Hepatocyte (in vitro differentiated cells): ENCODE measurements around the gene MYO3A. TPM values are rescaled to one million over a fixed set of nuclear protein-coding genes. Genes with fewer than 3 reads are reported as not detected.
"Not testable (repeated sequence)": the region's sequence is repeated elsewhere in the genome, so short reads cannot be mapped to it uniquely, and the experiment has no call there.

Experiments used
- DNase-seq: peaks from one replicate; pipeline ENCODE4 v3.0.0-alpha.2; 2016; ENCODE audit warnings: low spot score
- H2AFZ ChIP-seq: fragments of 200-600 bp; sonication (generic); 2 replicates; pipeline ENCODE4 v1.6.0; 2016; ENCODE audit warnings: antibody characterized with exemption, mild to moderate bottlenecking
- H3K27ac ChIP-seq: fragments of 200-600 bp; sonication (generic); 2 replicates; pipeline ENCODE4 v1.5.1; 2016; ENCODE audit warnings: mild to moderate bottlenecking
- H3K27me3 ChIP-seq: fragments of 200-600 bp; sonication (generic); 2 replicates; pipeline ENCODE4 v1.6.1; 2016
- H3K36me3 ChIP-seq: fragments of 200-600 bp; sonication (generic); replicated peaks from 2 replicates; pipeline ENCODE4 v1.5.1; 2016; ENCODE audit warnings: low read depth; ENCODE audit not compliant: insufficient read depth
- H3K4me1 ChIP-seq: fragments of 200-600 bp; sonication (generic); 2 replicates; pipeline ENCODE4 v1.5.1; 2016; ENCODE audit warnings: mild to moderate bottlenecking, moderate library complexity; ENCODE audit not compliant: insufficient read depth
- H3K4me2 ChIP-seq: fragments of 200-600 bp; sonication (generic); 2 replicates; pipeline ENCODE4 v1.6.0; 2016
- H3K4me3 ChIP-seq: fragments of 200-600 bp; sonication (generic); 2 replicates; pipeline ENCODE4 v1.5.1; 2016; ENCODE audit warnings: mild to moderate bottlenecking
- H3K79me2 ChIP-seq: fragments of 200-600 bp; sonication (generic); 2 replicates; pipeline ENCODE4 v1.6.0; 2017; ENCODE audit warnings: mild to moderate bottlenecking
- H3K9me2 ChIP-seq: fragments of 200-600 bp; sonication (generic); replicated peaks from 2 replicates; pipeline ENCODE4 v1.6.0; 2017; ENCODE audit warnings: mild to moderate bottlenecking; ENCODE audit not compliant: insufficient read depth
- H3K9me3 ChIP-seq: fragments of 200-600 bp; sonication (generic); 2 replicates; pipeline ENCODE4 v1.5.1; 2016; ENCODE audit warnings: low read depth, mild to moderate bottlenecking
- H4K20me1 ChIP-seq: fragments of 200-600 bp; sonication (generic); 2 replicates; pipeline ENCODE4 v1.6.0; 2016; ENCODE audit warnings: mild to moderate bottlenecking; ENCODE audit not compliant: insufficient read depth, poor library complexity, severe bottlenecking
- EZH2 ChIP-seq: fragments of 200-600 bp; sonication (generic); IDR thresholded peaks from 2 replicates; pipeline ENCODE4 v1.6.1; 2016; ENCODE audit warnings: antibody characterized with exemption, mild to moderate bottlenecking, borderline replicate concordance
- EZH2phosphoT487 ChIP-seq: fragments of 200-600 bp; sonication (generic); IDR thresholded peaks from one replicate; pipeline ENCODE4 v1.6.1; 2018; ENCODE audit warnings: antibody characterized with exemption, mild to moderate bottlenecking, low read depth, moderate library complexity; ENCODE audit not compliant: unreplicated experiment, severe bottlenecking
- WGBS: methylation state at CpG from one replicate; pipeline ENCODE4 v1.1.6; 2016; ENCODE audit warnings: low lambda C conversion rate; ENCODE audit errors: missing lambda C conversion rate; 5-methylcytosine and 5-hydroxymethylcytosine counted together
- polyA plus RNA-seq: library from polyadenylated mRNA; unstranded; fragments of >200 nt; fragmentation: Nextera tagmentation; extraction: Ambion mirVana; gene quantifications from 2 replicates; pipeline ENCODE4 v1.2.1, GENCODE V29; 2016
- total RNA-seq: library from RNA; depleted of rRNA; stranded (reverse); fragments of >200 nt; gene quantifications from 2 replicates; pipeline ENCODE4 v1.2.3, GENCODE V29; 2014
- TF ChIP-seq, protein P1 (sequence below): fragments of 200-600 bp; sonication (generic); IDR thresholded peaks from 2 replicates; pipeline ENCODE4 v1.5.1; 2016; ENCODE audit warnings: antibody characterized with exemption, mild to moderate bottlenecking; ENCODE audit not compliant: poor library complexity

Gene MYO3A
- total and polyA plus RNA-seq, 2 experiments from 2014 or later, result 0.93 to 1.1 TPM

- Histone ChIP-seq H3K9me3 (no peaks in the 10 kb centered on the region), H2AFZ (no peak overlapping the region), H4K20me1 (no peaks in the 10 kb centered on the region), H3K27me3 (no peaks in the 10 kb centered on the region), H3K9me2 (no peaks in the 10 kb centered on the region), H3K4me3 (no peak overlapping the region), H3K4me1 (no peaks in the 10 kb centered on the region), H3K79me2 (no peaks in the 10 kb centered on the region), H3K27ac (no peak overlapping the region), H3K4me2 (no peak overlapping the region), H3K36me3 (no peaks in the 10 kb centered on the region)
- WGBS, result 63% methylated on average over 1 of the region's 1 CpG
- DNase-seq, result no peak
- no peak for TF ChIP-seq EZH2
- TF ChIP-seq EZH2phosphoT487, result no peak
- TF ChIP-seq, protein P1, sequence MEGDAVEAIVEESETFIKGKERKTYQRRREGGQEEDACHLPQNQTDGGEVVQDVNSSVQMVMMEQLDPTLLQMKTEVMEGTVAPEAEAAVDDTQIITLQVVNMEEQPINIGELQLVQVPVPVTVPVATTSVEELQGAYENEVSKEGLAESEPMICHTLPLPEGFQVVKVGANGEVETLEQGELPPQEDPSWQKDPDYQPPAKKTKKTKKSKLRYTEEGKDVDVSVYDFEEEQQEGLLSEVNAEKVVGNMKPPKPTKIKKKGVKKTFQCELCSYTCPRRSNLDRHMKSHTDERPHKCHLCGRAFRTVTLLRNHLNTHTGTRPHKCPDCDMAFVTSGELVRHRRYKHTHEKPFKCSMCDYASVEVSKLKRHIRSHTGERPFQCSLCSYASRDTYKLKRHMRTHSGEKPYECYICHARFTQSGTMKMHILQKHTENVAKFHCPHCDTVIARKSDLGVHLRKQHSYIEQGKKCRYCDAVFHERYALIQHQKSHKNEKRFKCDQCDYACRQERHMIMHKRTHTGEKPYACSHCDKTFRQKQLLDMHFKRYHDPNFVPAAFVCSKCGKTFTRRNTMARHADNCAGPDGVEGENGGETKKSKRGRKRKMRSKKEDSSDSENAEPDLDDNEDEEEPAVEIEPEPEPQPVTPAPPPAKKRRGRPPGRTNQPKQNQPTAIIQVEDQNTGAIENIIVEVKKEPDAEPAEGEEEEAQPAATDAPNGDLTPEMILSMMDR, result no peak
These were observed 156.7 kb downstream of the MYO3A start for GRCh38 chr10:26090762-26091161.

- Histone ChIP-seq H3K9me2 (no peaks in the 10 kb centered on the region), H4K20me1 (no peaks in the 10 kb centered on the region), H3K4me3 (no peak overlapping the region), H3K27me3 (no peaks in the 10 kb centered on the region), H3K79me2 (no peaks in the 10 kb centered on the region), H3K9me3 (no peaks in the 10 kb centered on the region), H2AFZ (no peak overlapping the region), H3K4me2 (no peak overlapping the region), H3K27ac (no peak overlapping the region), H3K36me3 (no peaks in the 10 kb centered on the region), H3K4me1 (no peaks in the 10 kb centered on the region)
- TF ChIP-seq, protein P1, result no peak
- no peak for TF ChIP-seq EZH2phosphoT487
- TF ChIP-seq EZH2, result no peak
- WGBS, result 89% methylated on average over 1 of the region's 1 CpG
- DNase-seq, result no peak
These were observed 159.2 kb downstream of the MYO3A start for GRCh38 chr10:26093229-26093628.

DNA sequence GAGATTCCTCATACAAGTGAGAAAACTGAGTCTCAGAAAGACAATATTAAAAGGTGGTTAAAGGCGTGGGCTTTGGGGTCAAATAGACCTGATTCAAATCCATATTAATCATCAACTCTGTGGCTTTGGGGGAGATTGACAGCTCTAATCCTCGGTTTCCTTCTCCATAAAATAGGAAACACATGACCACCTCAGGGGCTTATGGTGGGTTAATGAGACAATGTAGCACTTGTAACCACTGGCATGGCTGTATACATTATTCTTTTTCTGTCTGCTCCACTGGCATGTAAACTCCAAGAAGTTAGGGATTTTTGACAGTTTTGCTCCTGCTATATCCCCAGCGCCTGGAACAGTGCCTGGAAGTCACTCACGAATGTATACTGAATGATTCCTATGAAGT is 161.8 kb downstream of the MYO3A start:
- WGBS, result 66% methylated on average over 4 of the region's 4 CpGs
- no peaks in the 10 kb centered on the region for H3K9me3 ChIP-seq

DNA sequence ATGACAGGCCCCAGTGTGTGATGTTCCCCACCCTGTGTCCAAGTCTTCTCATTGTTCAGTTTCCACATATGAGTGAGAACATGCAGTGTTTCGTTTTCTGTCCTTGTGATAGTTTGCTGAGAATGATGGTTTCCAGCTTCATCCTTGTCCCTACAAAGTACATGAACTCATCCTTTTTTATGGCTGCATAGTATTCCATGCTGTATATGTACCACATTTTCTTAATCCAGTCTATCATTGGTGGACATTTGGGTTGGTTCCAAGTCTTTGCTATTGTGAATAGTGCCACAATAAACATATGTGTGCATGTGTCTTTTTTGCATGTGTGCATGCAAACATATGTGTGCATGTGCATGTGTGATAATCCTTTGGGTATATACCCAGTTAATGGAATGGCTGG is 163.5 kb downstream of the MYO3A start:
- not testable (repeated sequence) for H3K79me2 ChIP-seq, H3K27me3 ChIP-seq, H3K4me2 ChIP-seq, H4K20me1 ChIP-seq, H3K9me2 ChIP-seq, H3K36me3 ChIP-seq, DNase-seq, H2AFZ ChIP-seq, H3K27ac ChIP-seq, H3K4me1 ChIP-seq, H3K4me3 ChIP-seq, H3K9me3 ChIP-seq
- WGBS, result 95% methylated on average over 1 of the region's 1 CpG

More for the DNA sequence above, 161.8 kb downstream of the MYO3A start:
- no peak for DNase-seq
- Histone ChIP-seq H2AFZ (no peak overlapping the region), H3K36me3 (no peaks in the 10 kb centered on the region), H3K9me2 (no peaks in the 10 kb centered on the region), H3K27ac (no peak overlapping the region), H3K4me2 (no peak overlapping the region), H4K20me1 (no peaks in the 10 kb centered on the region), H3K27me3 (no peaks in the 10 kb centered on the region), H3K4me1 (no peaks in the 10 kb centered on the region), H3K4me3 (no peak overlapping the region), H3K79me2 (no peaks in the 10 kb centered on the region)
- TF ChIP-seq EZH2phosphoT487 (no peak), EZH2 (no peak)
- TF ChIP-seq, protein P1, result no peak
